GM18868 (cell line): ENCODE results near the gene DLST.

Experiments used
- ATAC-seq: cut with Tn5 transposase; IDR thresholded peaks from one replicate; pipeline ENCODE4 v1.9.1; 2021; ENCODE audit warnings: mild to moderate bottlenecking, moderate library complexity; ENCODE audit not compliant: unreplicated experiment

Gene DLST

GRCh38 chr14:74892745-74893144 lies 11.0 kb downstream of the DLST start:
- ATAC-seq: no peak

GRCh38 chr14:74893614-74894091 lies 11.9 kb downstream of the DLST start:
- ATAC-seq: no peak

- ATAC-seq: no peak
Observed at GRCh38 chr14:74896400-74896799, 14.7 kb downstream of the DLST start.

GRCh38 chr14:74897642-74898041 lies 15.9 kb downstream of the DLST start:
- no peak for ATAC-seq

- no peak for ATAC-seq
Observed at GRCh38 chr14:74898083-74898482, 16.4 kb downstream of the DLST start.

GRCh38 chr14:74898694-74899093 lies 17.0 kb downstream of the DLST start:
- no peak for ATAC-seq

- ATAC-seq: no peak
Observed at GRCh38 chr14:74902941-74903705, 21.4 kb downstream of the DLST start.

- ATAC-seq: no peak
Observed at GRCh38 chr14:74904635-74905503, 23.2 kb downstream of the DLST start.

- no peak for ATAC-seq
Observed at GRCh38 chr14:74905595-74906142, 24.0 kb downstream of the DLST start.

GRCh38 chr14:74906925-74907521 lies 25.3 kb downstream of the DLST start:
- ATAC-seq: no peak

GRCh38 chr14:74907744-74908143 lies 26.0 kb downstream of the DLST start:
- no peak for ATAC-seq

GRCh38 chr14:74908861-74909341 lies 27.2 kb downstream of the DLST start:
- ATAC-seq: no peak

GRCh38 chr14:74909501-74909900 lies 27.8 kb downstream of the DLST start:
- no peak for ATAC-seq

- ATAC-seq: no peak
Observed at GRCh38 chr14:74909911-74910310, 28.2 kb downstream of the DLST start.

- no peak for ATAC-seq
Observed at GRCh38 chr14:74910556-74910955, 28.8 kb downstream of the DLST start.

GRCh38 chr14:74911221-74911620 lies 29.5 kb downstream of the DLST start:
- ATAC-seq: no peak

GRCh38 chr14:74911704-74912103 lies 30.0 kb downstream of the DLST start:
- ATAC-seq: no peak

- no peak for ATAC-seq
Observed at GRCh38 chr14:74912111-74912510, 30.4 kb downstream of the DLST start.

- ATAC-seq: no peak
Observed at GRCh38 chr14:74912801-74913200, 31.1 kb downstream of the DLST start.

- no peak for ATAC-seq
Observed at GRCh38 chr14:74913393-74913910, 31.7 kb downstream of the DLST start.
